Hematopoietic multipotent progenitor cell treated with erythropoietin and hydrocortisone succinate and interleukin-3 and kit ligand, for 15 days (in vitro differentiated cells): Measurements from ENCODE around the gene COL5A2.

ENCODE experiments used
- DNase-seq: peaks from one replicate; pipeline ENCODE4 v3.0.0-alpha.2; 2015; ENCODE audit warnings: low spot score

The COL5A2 gene

GRCh38 chr2:189178726-189179569, 613 bp downstream of the COL5A2 start:
- DNase-seq = no peak

GRCh38 chr2:189178054-189178453, 1.5 kb downstream of the COL5A2 start:
- DNase-seq = no peak

- no peak for DNase-seq
Measured at GRCh38 chr2:189177251-189177840, 2.2 kb downstream of the COL5A2 start.

DNA sequence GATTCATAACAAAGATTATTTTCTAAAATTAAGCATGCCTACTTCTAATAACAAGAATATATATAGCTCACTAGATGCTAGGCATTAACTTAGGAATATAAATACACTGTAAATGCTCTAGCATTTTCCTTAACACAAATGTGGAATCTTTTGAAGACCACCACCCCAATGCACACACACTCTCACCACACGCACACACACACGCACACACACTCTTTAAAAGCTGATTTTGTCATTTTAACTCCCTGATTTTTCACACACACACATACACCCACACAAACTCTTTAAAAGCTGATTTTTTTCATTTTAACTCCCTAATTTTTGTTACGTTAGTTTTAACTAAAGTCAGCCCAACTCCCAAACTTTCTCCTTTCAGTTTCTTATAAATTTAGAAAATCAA, 3.0 kb downstream of the COL5A2 start:
- DNase-seq = no peak

GRCh38 chr2:189175869-189176433, 3.6 kb downstream of the COL5A2 start:
- DNase-seq = no peak

DNA sequence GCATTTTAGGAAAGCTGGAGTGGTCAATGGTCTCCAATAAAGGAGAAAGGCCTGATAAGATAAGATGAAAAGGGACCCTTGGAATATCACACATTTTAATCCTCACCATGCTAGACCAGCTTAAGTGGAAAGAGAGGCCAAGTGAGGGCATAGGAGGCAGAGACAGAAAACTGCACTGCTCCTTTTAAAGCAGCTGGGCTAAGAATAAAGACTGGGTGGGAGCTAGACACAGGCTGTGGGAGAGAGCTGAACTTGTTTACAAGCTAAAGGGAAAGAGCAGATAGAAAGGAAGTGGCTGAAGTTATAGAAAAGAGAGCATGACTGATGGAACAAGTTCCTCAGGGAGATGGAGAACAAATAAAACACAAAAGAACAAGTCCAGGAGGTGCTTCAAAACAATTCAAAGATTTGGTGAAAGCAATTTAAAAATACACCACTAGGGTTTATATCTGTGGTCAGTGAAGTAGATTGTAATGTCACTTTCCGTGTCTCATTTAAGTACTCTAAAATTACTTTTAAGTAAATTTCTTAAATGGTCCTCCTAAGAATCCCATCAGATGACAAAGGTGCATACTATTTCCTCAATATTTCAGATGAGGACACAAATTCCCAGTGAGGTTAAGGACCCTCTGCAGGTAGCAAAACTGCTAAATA, 7.5 kb downstream of the COL5A2 start:
- DNase-seq = no peak

- no peak for DNase-seq
Measured at GRCh38 chr2:189168856-189169499, 10.6 kb downstream of the COL5A2 start.

GRCh38 chr2:189165656-189166380, 13.7 kb downstream of the COL5A2 start:
- DNase-seq = no peak

DNA sequence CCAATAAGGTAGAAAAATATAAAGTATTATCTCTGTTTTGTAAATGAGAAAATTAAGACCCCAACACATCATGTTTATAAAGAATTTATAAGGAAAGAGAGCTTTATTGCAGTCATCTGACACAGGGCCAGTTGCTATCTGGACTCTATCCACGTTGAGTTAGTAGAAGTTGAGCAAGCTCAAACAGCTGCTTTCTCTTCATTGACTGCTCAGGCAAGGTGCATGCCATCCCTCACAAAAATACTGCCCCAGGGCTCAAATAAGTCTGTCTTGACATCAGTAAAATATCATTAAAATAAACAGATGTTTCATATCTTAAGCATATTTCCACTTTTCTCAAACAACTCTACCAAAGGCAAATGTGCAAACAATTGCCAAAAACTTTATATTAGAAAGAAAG, 14.8 kb downstream of the COL5A2 start:
- no peak for DNase-seq

DNA sequence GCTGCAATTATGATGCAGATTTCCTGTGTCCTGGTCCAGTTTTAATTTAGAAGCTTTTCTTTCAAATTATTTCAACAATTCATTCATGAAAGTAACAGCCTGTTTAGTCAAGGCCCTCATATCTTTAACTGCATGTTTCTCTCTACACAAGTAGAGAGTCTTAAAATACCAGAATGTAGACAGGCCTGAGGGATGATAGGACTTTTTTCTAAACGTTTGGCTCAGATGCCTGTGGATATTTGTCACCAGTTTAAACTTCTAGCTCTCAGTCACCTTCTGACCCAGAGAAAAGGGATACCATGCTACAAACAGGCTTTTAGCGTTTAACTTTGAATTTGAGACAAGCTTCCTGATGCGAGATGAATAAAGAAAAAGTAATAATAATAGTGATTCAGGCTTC, 15.7 kb downstream of the COL5A2 start:
- no peak for DNase-seq

- DNase-seq = no peak
Measured at GRCh38 chr2:189162566-189162965, 17.0 kb downstream of the COL5A2 start.

GRCh38 chr2:189161894-189162293, 17.7 kb downstream of the COL5A2 start:
- DNase-seq = no peak

GRCh38 chr2:189159717-189160116, 19.8 kb downstream of the COL5A2 start:
- no peak for DNase-seq

DNA sequence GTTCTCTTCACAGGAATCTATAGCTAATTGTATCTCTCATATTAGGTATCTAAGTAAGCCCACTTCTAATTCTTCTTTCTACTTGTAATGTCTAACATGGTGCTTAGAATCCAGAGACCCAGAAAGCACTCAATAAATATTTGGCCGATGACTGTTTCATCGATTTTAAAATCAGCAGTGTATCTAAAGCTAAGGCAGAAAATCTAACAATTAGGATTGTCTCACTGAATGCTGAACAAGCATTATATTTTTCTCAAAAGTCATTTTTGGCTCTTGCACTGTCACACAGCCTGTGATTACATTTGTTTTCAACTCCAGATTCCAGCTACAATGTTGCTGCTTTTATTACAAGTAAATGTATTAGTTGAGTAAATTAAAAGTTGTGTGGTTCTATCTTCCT, 20.3 kb downstream of the COL5A2 start:
- DNase-seq = no peak

DNA sequence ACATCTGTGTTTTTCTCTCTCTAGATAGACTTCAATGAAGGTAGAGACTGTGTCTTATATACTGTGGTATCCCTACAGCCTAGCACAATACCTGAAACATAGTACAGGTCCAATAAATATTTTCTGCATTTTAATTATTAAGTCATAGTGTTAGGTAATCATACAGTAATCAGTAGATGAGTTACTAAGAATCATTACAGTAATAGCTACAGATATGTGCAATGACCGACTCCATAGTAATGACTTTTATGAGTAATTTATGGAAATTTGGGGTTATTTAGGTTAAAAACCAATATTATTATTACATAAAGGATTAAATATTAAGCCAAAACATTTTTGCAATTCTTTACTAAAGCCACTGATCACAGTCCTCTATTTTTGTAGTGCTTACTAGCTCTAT, 21.6 kb downstream of the COL5A2 start:
- no peak for DNase-seq

DNA sequence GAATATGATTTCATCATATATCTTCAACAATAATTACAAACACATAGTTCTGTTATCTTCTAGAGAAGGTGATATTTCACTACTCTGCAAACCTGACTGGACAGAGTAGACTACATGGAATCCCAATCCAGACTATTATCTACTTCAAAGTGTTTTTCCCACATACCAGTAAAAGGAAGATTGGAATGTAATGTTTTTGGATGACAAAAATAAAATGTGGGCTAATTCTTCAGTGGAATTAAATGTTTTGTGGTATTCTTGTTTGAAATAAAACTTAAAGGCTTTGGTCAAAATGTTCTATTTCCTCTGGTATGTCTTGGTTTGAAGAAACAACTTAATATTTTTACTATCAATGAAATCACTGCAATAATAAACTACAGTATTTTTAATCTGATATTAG, 22.1 kb downstream of the COL5A2 start:
- no peak for DNase-seq

DNA sequence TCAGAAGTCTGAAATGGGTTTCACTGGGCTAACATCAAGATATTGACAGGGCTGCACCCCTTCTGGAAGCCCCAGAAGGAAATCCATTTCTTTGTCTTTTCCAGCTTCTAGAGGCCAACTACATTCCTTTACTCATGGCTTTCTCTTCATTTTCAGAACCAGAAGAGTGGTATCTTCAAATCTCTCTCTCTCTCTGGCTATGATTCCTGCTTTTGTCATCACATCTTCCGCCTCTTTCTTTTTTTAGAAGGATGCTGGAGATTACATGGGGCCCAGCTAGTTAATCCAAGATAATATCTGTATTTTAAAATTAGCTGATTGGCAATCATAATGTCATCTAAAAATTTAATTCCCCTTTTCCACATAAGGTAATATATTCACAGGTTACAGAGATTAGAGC, 23.8 kb downstream of the COL5A2 start:
- DNase-seq = no peak

DNA sequence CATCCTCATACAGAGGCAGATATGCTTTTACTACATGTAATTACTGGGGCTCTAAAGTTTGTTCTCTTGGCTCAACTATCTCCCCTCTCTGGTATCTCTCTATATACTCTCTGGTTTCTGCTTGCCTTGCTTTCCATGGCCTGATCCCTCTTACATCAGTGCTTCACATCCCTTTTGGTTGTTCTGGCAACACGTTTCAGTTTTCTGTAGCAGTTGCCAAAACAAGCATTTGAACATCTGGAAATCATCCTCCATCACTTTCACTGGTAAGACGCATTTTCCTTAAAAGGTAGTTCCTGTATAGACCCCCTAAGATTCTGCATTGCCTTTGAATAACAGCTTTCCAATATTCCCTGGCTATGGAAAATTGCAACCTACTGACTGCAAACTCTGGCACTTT, 25.9 kb downstream of the COL5A2 start:
- DNase-seq = no peak

- DNase-seq = no peak
Measured at GRCh38 chr2:189152483-189152882, 27.1 kb downstream of the COL5A2 start.

DNA sequence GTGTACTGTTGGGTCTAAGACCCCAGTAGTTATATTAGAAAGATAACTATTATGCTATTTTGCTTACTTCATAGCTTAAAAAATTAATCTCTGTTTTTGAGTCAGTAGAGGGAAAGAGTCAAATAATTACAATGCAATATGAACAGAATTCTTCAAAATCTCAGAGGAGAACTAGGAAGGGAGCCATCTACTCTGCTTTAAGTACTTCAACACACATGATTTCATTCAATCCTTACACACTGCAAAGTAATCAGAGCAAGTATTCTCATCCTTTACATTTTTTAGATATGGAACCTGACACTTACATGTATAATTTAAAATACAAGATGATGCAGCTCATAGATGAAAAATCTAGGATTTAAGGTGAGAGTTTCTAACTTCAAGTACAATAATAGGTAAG, 27.7 kb downstream of the COL5A2 start:
- DNase-seq = no peak

DNA sequence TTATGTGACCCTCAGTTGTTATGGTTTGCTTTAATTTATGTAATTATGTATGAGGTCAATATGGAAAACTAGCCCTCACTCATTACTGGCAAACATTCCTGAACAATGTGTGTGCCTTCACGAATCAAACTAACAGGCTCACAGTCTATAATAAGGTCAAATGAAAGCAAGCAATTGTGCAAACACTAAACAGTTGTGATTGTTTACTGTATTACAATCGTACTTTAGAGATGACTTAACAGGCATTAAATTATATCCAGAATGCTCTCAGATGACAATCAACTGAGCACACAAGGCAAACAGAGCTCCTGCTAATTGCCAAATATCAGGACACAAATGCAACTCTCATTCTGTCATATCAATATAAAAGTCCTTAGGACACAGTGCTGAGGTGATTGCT, 29.5 kb downstream of the COL5A2 start:
- no peak for DNase-seq

DNA sequence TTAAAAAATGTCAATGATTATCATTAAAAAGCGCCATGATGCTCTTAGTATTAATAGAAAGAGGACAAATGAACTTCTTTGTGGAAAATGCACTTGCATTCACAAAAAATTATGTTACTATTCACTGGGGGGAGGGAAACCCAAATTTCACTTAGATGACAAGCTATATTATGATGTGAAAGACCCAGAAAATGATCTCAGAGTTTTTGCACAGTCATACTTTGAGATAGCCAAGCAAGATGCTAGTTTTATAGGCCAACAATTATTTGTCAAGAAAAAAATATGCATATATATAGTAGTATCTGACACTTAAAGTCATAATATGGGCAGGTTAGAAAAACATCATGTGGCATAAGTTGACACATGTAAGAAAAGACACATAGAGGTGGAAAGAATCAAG, 31.6 kb downstream of the COL5A2 start:
- DNase-seq = no peak
